Natural killer cell (primary cell): Measurements from ENCODE around the gene PIK3CD. TPM values are rescaled to one million over a fixed set of nuclear protein-coding genes. Genes with fewer than 3 reads are reported as not detected.

Experiments used
- ATAC-seq, 3 donors: fragments of 150-1000 bp in 2 of 3; fragments of 200-7000 bp in 1 of 3; cut with Tn5 transposase; 1 replicate in 1 of 3; 2 replicates in 2 of 3; pipeline ENCODE4 v1.10.0; 2021; ENCODE audit warnings: mild to moderate bottlenecking in 2 of 3, moderate library complexity in 2 of 3
- DNase-seq, 2 donors: peaks; one replicate each; pipeline versions ENCODE4 v3.0.0 to v3.0.0-alpha.2; 2013 to 2021; ENCODE audit warnings: mixed read lengths in 1 of 2
- H3K27ac ChIP-seq: one replicate; pipeline ENCODE4 v1.5.1; 2013; ENCODE audit warnings: mild to moderate bottlenecking, low read length
- H3K27me3 ChIP-seq: one replicate; pipeline ENCODE4 v1.6.1; 2013; ENCODE audit warnings: low read length; ENCODE audit not compliant: control insufficient read depth, insufficient read depth
- H3K36me3 ChIP-seq: one replicate; pipeline ENCODE4 v1.6.1; 2013; ENCODE audit warnings: low read length; ENCODE audit not compliant: control insufficient read depth, insufficient read depth
- H3K4me1 ChIP-seq: one replicate; pipeline ENCODE4 v1.6.1; 2013; ENCODE audit warnings: low read length; ENCODE audit not compliant: control insufficient read depth, insufficient read depth
- H3K4me3 ChIP-seq: one replicate; pipeline ENCODE4 v1.5.1; 2013; ENCODE audit warnings: low read length
- H3K9me3 ChIP-seq: one replicate; pipeline ENCODE4 v1.6.1; 2013; ENCODE audit warnings: low read length; ENCODE audit not compliant: control insufficient read depth, insufficient read depth
- H3K27ac Mint-ChIP-seq, 2 donors: one replicate each; pipeline ENCODE4 v1.8.0; 2022; ENCODE audit warnings: mild to moderate bottlenecking in 2 of 2, mixed read lengths in 2 of 2, moderate library complexity in 1 of 2
- H3K27me3 Mint-ChIP-seq, 2 donors: one replicate each; pipeline ENCODE4 v1.8.0; 2022; ENCODE audit warnings: low read depth in 2 of 2, mixed read lengths in 2 of 2
- H3K36me3 Mint-ChIP-seq: one replicate; pipeline ENCODE4 v1.8.0; 2022; ENCODE audit warnings: mixed read lengths
- H3K4me1 Mint-ChIP-seq, 2 donors: one replicate each; pipeline ENCODE4 v1.8.0; 2022; ENCODE audit warnings: mixed read lengths in 2 of 2
- H3K4me3 Mint-ChIP-seq: one replicate; pipeline ENCODE4 v1.8.0; 2022; ENCODE audit warnings: mild to moderate bottlenecking, moderate library complexity, mixed read lengths
- H3K9me3 Mint-ChIP-seq, 2 donors: one replicate each; pipeline ENCODE4 v1.8.0; 2022; ENCODE audit warnings: mixed read lengths in 2 of 2
- CTCF ChIP-seq: fragments of 200-600 bp; IDR thresholded peaks from one replicate; pipeline ENCODE4 v1.8.0; 2022; ENCODE audit warnings: antibody characterized with exemption
- WGBS: methylation state at CpG from one replicate; pipeline ENCODE4 v1.1.7; 2013; ENCODE audit warnings: missing lambda C conversion rate; ENCODE audit not compliant: insufficient coverage; 5-methylcytosine and 5-hydroxymethylcytosine counted together
- intact Hi-C: fragments of 100-400 bp; cut with micrococcal nuclease; formaldehyde crosslinking; loops from one replicate; pipeline ENCODE4 v1.14.2; 2022
- total RNA-seq, 4 donors: library from RNA; stranded (reverse); fragments of 120-200 nt in 1 of 4; gene quantifications; one replicate each; pipeline versions ENCODE4 v1.2.3 to v1.2.4, GENCODE V29; 2013 to 2022

PIK3CD gene
- total RNA-seq, 3 donors from 2014 or later (not counting 1 experiment from before 2014, with no cell fraction given) = 171 to 240 (median 198) TPM

DNA sequence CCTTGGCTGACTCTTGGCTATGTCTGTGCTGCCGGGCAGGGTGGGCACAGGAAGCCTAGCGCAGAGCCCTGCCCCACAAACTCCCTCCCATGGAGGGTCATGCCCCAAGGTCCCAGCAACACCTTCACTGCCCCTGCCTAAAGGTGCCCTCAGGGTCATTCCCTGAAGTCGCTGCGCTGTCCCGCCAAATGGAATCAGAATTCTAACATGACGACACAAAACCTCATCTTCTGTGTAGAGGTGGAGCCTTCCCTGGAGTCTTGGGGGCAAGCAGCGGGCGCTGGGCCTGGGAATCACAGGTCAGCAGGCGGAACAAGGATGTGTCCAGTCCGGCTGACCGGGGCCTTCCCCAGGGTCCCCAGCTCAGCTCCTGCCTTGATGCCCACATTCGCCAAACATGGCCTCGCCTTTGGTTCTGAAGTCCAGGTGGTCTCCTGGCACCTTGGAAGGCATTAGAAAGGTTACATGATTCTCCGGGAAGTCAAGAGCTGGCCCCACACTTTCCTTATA, 45.5 kb upstream of the PIK3CD start:
- H3K9me3 Mint-ChIP-seq = no peaks in the 10 kb centered on the region
- no peaks in the 10 kb centered on the region for H3K27me3 Mint-ChIP-seq
- Histone ChIP-seq H3K27me3 (no peaks in the 10 kb centered on the region), H3K9me3 (no peaks in the 10 kb centered on the region), H3K4me3 (no peak overlapping the region), H3K36me3 (peaks cover 22% of the 10 kb centered on the region), H3K27ac (no peak overlapping the region), H3K4me1 (no peaks in the 10 kb centered on the region)
- no peak overlapping the region for H3K4me3 Mint-ChIP-seq
- intact Hi-C loops = no loop called here
- 96% methylated on average over 14 of the region's 14 CpGs for WGBS
- H3K4me1 Mint-ChIP-seq = no peaks in the 10 kb centered on the region
- no peak for DNase-seq
- no peak for ATAC-seq
- no peaks in the 10 kb centered on the region for H3K36me3 Mint-ChIP-seq
- no peak overlapping the region for H3K27ac Mint-ChIP-seq
- TF ChIP-seq CTCF = no peak

GRCh38 chr1:9606458-9606857, 45.1 kb upstream of the PIK3CD start:
- H3K4me3 Mint-ChIP-seq = no peak overlapping the region
- H3K36me3 Mint-ChIP-seq = no peaks in the 10 kb centered on the region
- no peaks in the 10 kb centered on the region for H3K9me3 Mint-ChIP-seq
- Histone ChIP-seq H3K27ac (no peak overlapping the region), H3K4me3 (no peak overlapping the region), H3K9me3 (no peaks in the 10 kb centered on the region), H3K4me1 (no peaks in the 10 kb centered on the region), H3K27me3 (no peaks in the 10 kb centered on the region), H3K36me3 (peaks cover 17% of the 10 kb centered on the region)
- no peak overlapping the region for H3K27ac Mint-ChIP-seq
- no peaks in the 10 kb centered on the region for H3K4me1 Mint-ChIP-seq
- TF ChIP-seq CTCF = no peak
- WGBS = 97% methylated on average over 21 of the region's 21 CpGs
- ATAC-seq = no peak
- H3K27me3 Mint-ChIP-seq = no peaks in the 10 kb centered on the region
- DNase-seq = no peak
- intact Hi-C loops = no loop called here

DNA sequence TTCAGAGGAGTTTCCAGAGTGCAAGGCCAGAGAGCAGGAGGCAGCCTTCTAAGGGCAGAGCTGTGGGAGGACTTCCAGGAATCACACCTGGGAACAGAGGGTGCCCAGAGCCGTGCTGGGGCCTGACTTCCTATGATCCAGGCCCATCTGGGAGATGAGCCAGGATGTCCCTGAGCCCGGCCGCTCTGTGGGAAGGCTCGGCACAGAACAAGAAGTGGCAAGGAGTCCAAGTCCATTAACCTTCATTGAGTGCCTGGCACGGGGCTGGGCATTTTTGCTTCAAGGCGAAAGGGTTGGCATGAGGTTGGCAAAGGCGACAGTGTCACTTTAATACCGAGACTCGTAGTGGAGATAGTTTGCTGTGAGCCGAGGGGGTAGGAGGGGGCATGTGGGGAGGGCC, 44.6 kb upstream of the PIK3CD start:
- no peaks in the 10 kb centered on the region for H3K4me1 ChIP-seq
- ATAC-seq = no peak
- Mint-ChIP-seq H3K9me3 (no peaks in the 10 kb centered on the region), H3K4me3 (no peak overlapping the region), H3K4me1 (no peaks in the 10 kb centered on the region), H3K36me3 (no peaks in the 10 kb centered on the region), H3K27ac (no peak overlapping the region), H3K27me3 (no peaks in the 10 kb centered on the region)
- no peak overlapping the region for H3K27ac ChIP-seq
- H3K9me3 ChIP-seq = no peaks in the 10 kb centered on the region
- intact Hi-C loops = no loop called here
- no peak for TF ChIP-seq CTCF
- no peak overlapping the region for H3K4me3 ChIP-seq
- WGBS = 94% methylated on average over 10 of the region's 10 CpGs
- peaks cover 13% of the 10 kb centered on the region for H3K36me3 ChIP-seq
- H3K27me3 ChIP-seq = no peaks in the 10 kb centered on the region
- DNase-seq = no peak

DNA sequence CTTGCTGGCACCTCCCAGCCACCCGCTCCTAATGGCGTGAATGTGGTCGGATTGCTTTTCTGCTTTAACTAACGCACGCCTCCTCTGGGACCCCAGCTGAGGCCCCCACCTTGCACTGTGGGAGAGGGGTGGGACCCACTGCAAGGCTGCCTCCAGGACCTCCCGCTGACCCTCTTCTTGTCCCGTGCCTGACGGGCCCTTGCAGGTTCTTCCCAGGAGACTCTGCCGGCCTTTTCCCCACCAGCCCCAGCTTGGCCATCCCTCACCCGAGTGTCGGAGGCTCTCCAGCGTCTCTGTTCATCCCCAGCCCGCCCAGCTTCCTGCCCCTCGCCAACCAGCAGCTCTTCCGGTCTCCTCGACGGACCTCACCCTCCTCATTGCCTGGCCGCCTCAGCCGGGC, 44.2 kb upstream of the PIK3CD start:
- intact Hi-C loops = no loop called here
- H3K36me3 Mint-ChIP-seq = no peaks in the 10 kb centered on the region

More for the DNA sequence above, 44.2 kb upstream of the PIK3CD start:
- Mint-ChIP-seq H3K9me3 (no peaks in the 10 kb centered on the region), H3K27ac (no peak overlapping the region), H3K4me3 (no peak overlapping the region), H3K27me3 (no peaks in the 10 kb centered on the region), H3K4me1 (no peaks in the 10 kb centered on the region)
- peaks cover 9% of the 10 kb centered on the region for H3K36me3 ChIP-seq
- no peak for TF ChIP-seq CTCF
- 95% methylated on average over 19 of the region's 19 CpGs for WGBS
- H3K4me1 ChIP-seq = no peaks in the 10 kb centered on the region
- DNase-seq (no peak), ATAC-seq (no peak)
- no peaks in the 10 kb centered on the region for H3K27me3 ChIP-seq
- H3K27ac ChIP-seq = no peak overlapping the region
- no peak overlapping the region for H3K4me3 ChIP-seq
- H3K9me3 ChIP-seq = no peaks in the 10 kb centered on the region
